ENCODE data around the gene CIBAR2.

Gene CIBAR2

GRCh38 chr16:85110105-85110504 lies 2.2 kb downstream of the CIBAR2 start:
- H3K4me3 ChIP-seq (ENCODE audit: low read depth, low read length), result no peak overlapping the region
- H3K4me1 ChIP-seq (ENCODE audit: control insufficient read depth, insufficient read depth, low read length), result peaks cover 4% of the 10 kb centered on the region; the same call in 1 of the 2 replicates
- no peaks in the 10 kb centered on the region for H3K9me3 ChIP-seq (ENCODE audit: control insufficient read depth, insufficient read depth, low read length)
- no peaks in the 10 kb centered on the region for H3K36me3 ChIP-seq (ENCODE audit: control insufficient read depth, insufficient read depth, low read length)
- H3K27ac ChIP-seq (ENCODE audit: low read depth, low read length), result no peak overlapping the region
- no peak overlapping the region for H3K9ac ChIP-seq (ENCODE audit: low read depth, low read length)
- no peaks in the 10 kb centered on the region for H3K27me3 ChIP-seq (ENCODE audit: control insufficient read depth, insufficient read depth, low read length)

GRCh38 chr16:85107532-85107931 lies 4.7 kb downstream of the CIBAR2 start:
- no peaks in the 10 kb centered on the region for H3K9me3 ChIP-seq (ENCODE audit: control insufficient read depth, insufficient read depth, low read length)
- no peaks in the 10 kb centered on the region for H3K36me3 ChIP-seq (ENCODE audit: control insufficient read depth, insufficient read depth, low read length)
- H3K9ac ChIP-seq (ENCODE audit: low read depth, low read length), result no peak overlapping the region
- no peaks in the 10 kb centered on the region for H3K4me1 ChIP-seq (ENCODE audit: control insufficient read depth, insufficient read depth, low read length)
- no peak overlapping the region for H3K4me3 ChIP-seq (ENCODE audit: low read depth, low read length)
- no peaks in the 10 kb centered on the region for H3K27me3 ChIP-seq (ENCODE audit: control insufficient read depth, insufficient read depth, low read length)
- H3K27ac ChIP-seq (ENCODE audit: low read depth, low read length), result no peak overlapping the region

DNA sequence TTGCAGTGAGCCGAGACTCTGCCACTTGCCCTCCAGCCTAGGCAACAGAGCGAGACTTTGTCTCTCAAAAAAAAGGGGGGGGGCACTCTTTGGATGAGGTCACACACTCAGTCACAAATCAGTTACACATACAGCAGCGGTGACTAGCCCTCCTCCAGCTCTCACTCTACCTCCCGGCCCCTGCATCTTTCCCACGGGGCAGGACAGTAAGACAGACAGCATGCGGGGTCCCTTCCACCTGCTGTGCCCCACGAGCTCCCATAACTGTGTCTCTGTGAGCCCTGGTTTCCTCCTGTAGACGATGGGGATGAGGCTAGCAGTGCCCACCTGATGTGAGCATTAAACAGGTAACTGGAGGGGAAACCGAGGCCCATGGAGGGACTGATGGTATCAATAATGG lies 5.2 kb downstream of the CIBAR2 start:
- Histone ChIP-seq H3K4me3 (ENCODE audit: low read depth, low read length) (no peak overlapping the region), H3K36me3 (ENCODE audit: control insufficient read depth, insufficient read depth, low read length) (no peaks in the 10 kb centered on the region), H3K27ac (ENCODE audit: low read depth, low read length) (no peak overlapping the region), H3K4me1 (ENCODE audit: control insufficient read depth, insufficient read depth, low read length) (no peaks in the 10 kb centered on the region), H3K9ac (ENCODE audit: low read depth, low read length) (no peak overlapping the region), H3K9me3 (ENCODE audit: control insufficient read depth, insufficient read depth, low read length) (no peaks in the 10 kb centered on the region), H3K27me3 (ENCODE audit: control insufficient read depth, insufficient read depth, low read length) (no peaks in the 10 kb centered on the region)

- Histone ChIP-seq H3K4me3 (ENCODE audit: low read depth, low read length) (no peak overlapping the region), H3K9me3 (ENCODE audit: control insufficient read depth, insufficient read depth, low read length) (no peaks in the 10 kb centered on the region), H3K4me1 (ENCODE audit: control insufficient read depth, insufficient read depth, low read length) (no peaks in the 10 kb centered on the region), H3K27me3 (ENCODE audit: control insufficient read depth, insufficient read depth, low read length) (no peaks in the 10 kb centered on the region), H3K36me3 (ENCODE audit: control insufficient read depth, insufficient read depth, low read length) (no peaks in the 10 kb centered on the region), H3K9ac (ENCODE audit: low read depth, low read length) (no peak overlapping the region), H3K27ac (ENCODE audit: low read depth, low read length) (no peak overlapping the region)
Observed at GRCh38 chr16:85105475-85105874, 6.8 kb downstream of the CIBAR2 start.

- Histone ChIP-seq H3K4me1 (ENCODE audit: control insufficient read depth, insufficient read depth, low read length) (no peaks in the 10 kb centered on the region), H3K9ac (ENCODE audit: low read depth, low read length) (no peak overlapping the region), H3K36me3 (ENCODE audit: control insufficient read depth, insufficient read depth, low read length) (no peaks in the 10 kb centered on the region), H3K27me3 (ENCODE audit: control insufficient read depth, insufficient read depth, low read length) (no peaks in the 10 kb centered on the region), H3K4me3 (ENCODE audit: low read depth, low read length) (no peak overlapping the region), H3K27ac (ENCODE audit: low read depth, low read length) (no peak overlapping the region), H3K9me3 (ENCODE audit: control insufficient read depth, insufficient read depth, low read length) (no peaks in the 10 kb centered on the region)
Observed at GRCh38 chr16:85104821-85105391, 7.4 kb downstream of the CIBAR2 start.

DNA sequence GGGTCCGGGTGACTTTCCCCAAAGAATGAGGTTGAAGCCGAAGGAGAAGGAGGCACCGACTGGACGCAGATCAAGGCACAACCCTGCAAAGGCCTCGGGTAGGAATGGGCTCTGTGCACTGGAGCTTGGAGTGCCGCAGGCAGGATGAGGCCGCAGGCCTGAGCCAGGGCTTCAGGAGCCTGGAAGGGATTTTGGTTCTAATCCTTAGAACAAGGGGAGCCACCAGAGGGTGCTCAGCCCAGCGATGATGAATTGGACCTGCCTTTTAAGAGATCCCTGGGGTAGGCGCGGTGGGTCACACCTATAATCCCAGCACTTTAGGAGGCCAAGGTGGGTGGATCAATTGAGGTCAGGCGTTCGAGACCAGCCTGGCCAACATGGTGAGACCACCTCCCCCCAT lies 8.1 kb downstream of the CIBAR2 start:
- H3K9me3 ChIP-seq (ENCODE audit: control insufficient read depth, insufficient read depth, low read length), result no peaks in the 10 kb centered on the region
- no peak overlapping the region for H3K9ac ChIP-seq (ENCODE audit: low read depth, low read length)
- H3K4me1 ChIP-seq (ENCODE audit: control insufficient read depth, insufficient read depth, low read length), result no peaks in the 10 kb centered on the region
- H3K27me3 ChIP-seq (ENCODE audit: control insufficient read depth, insufficient read depth, low read length), result no peaks in the 10 kb centered on the region
- H3K27ac ChIP-seq (ENCODE audit: low read depth, low read length), result no peak overlapping the region
- H3K4me3 ChIP-seq (ENCODE audit: low read depth, low read length), result no peak overlapping the region
- no peaks in the 10 kb centered on the region for H3K36me3 ChIP-seq (ENCODE audit: control insufficient read depth, insufficient read depth, low read length)

GRCh38 chr16:85103114-85104079 lies 8.9 kb downstream of the CIBAR2 start:
- Histone ChIP-seq H3K4me1 (ENCODE audit: control insufficient read depth, insufficient read depth, low read length) (no peaks in the 10 kb centered on the region), H3K36me3 (ENCODE audit: control insufficient read depth, insufficient read depth, low read length) (no peaks in the 10 kb centered on the region), H3K4me3 (ENCODE audit: low read depth, low read length) (no peak overlapping the region), H3K9ac (ENCODE audit: low read depth, low read length) (no peak overlapping the region), H3K27ac (ENCODE audit: low read depth, low read length) (no peak overlapping the region), H3K9me3 (ENCODE audit: control insufficient read depth, insufficient read depth, low read length) (no peaks in the 10 kb centered on the region), H3K27me3 (ENCODE audit: control insufficient read depth, insufficient read depth, low read length) (no peaks in the 10 kb centered on the region)

- Histone ChIP-seq H3K9ac (ENCODE audit: low read depth, low read length) (no peak overlapping the region), H3K27ac (ENCODE audit: low read depth, low read length) (no peak overlapping the region), H3K9me3 (ENCODE audit: control insufficient read depth, insufficient read depth, low read length) (no peaks in the 10 kb centered on the region), H3K4me1 (ENCODE audit: control insufficient read depth, insufficient read depth, low read length) (no peaks in the 10 kb centered on the region), H3K4me3 (ENCODE audit: low read depth, low read length) (no peak overlapping the region), H3K27me3 (ENCODE audit: control insufficient read depth, insufficient read depth, low read length) (no peaks in the 10 kb centered on the region), H3K36me3 (ENCODE audit: control insufficient read depth, insufficient read depth, low read length) (no peaks in the 10 kb centered on the region)
Observed at GRCh38 chr16:85101956-85102630, 10.2 kb downstream of the CIBAR2 start.

- H3K4me3 ChIP-seq (ENCODE audit: low read depth, low read length), result no peak overlapping the region
- no peaks in the 10 kb centered on the region for H3K9me3 ChIP-seq (ENCODE audit: control insufficient read depth, insufficient read depth, low read length)
- no peak overlapping the region for H3K9ac ChIP-seq (ENCODE audit: low read depth, low read length)
- no peaks in the 10 kb centered on the region for H3K27me3 ChIP-seq (ENCODE audit: control insufficient read depth, insufficient read depth, low read length)
- H3K27ac ChIP-seq (ENCODE audit: low read depth, low read length), result no peak overlapping the region
- H3K4me1 ChIP-seq (ENCODE audit: control insufficient read depth, insufficient read depth, low read length), result no peaks in the 10 kb centered on the region
- H3K36me3 ChIP-seq (ENCODE audit: control insufficient read depth, insufficient read depth, low read length), result no peaks in the 10 kb centered on the region
Observed at GRCh38 chr16:85100265-85100664, 12.0 kb downstream of the CIBAR2 start.

- Histone ChIP-seq H3K27me3 (ENCODE audit: control insufficient read depth, insufficient read depth, low read length) (no peaks in the 10 kb centered on the region), H3K36me3 (ENCODE audit: control insufficient read depth, insufficient read depth, low read length) (no peaks in the 10 kb centered on the region), H3K4me3 (ENCODE audit: low read depth, low read length) (no peak overlapping the region), H3K9ac (ENCODE audit: low read depth, low read length) (no peak overlapping the region), H3K4me1 (ENCODE audit: control insufficient read depth, insufficient read depth, low read length) (no peaks in the 10 kb centered on the region), H3K27ac (ENCODE audit: low read depth, low read length) (no peak overlapping the region), H3K9me3 (ENCODE audit: control insufficient read depth, insufficient read depth, low read length) (no peaks in the 10 kb centered on the region)
Observed at GRCh38 chr16:85098565-85098964, 13.7 kb downstream of the CIBAR2 start.

DNA sequence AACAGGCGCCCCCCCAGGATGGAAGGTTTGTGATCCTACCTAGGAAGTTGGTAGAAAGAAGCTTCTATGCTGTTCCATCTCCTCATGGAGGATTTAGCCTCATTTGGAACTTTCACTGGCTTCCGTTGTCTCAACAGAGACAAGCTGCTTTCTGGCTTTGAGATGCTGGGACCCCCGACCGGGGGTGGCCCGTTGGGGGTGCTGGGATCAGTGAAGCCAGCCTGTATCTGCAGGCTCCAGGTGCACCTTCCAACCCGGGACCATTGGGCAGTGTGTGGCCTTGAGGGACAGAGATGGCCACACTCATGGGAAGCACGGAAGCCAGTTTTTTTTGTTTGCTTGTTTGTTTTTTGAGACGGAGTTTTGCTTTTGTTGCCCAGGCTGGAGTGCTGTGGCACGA lies 15.4 kb downstream of the CIBAR2 start:
- no peak overlapping the region for H3K9ac ChIP-seq (ENCODE audit: low read depth, low read length)
- no peaks in the 10 kb centered on the region for H3K27me3 ChIP-seq (ENCODE audit: control insufficient read depth, insufficient read depth, low read length)
- no peaks in the 10 kb centered on the region for H3K36me3 ChIP-seq (ENCODE audit: control insufficient read depth, insufficient read depth, low read length)
- no peaks in the 10 kb centered on the region for H3K4me1 ChIP-seq (ENCODE audit: control insufficient read depth, insufficient read depth, low read length)
- no peak overlapping the region for H3K4me3 ChIP-seq (ENCODE audit: low read depth, low read length)
- no peaks in the 10 kb centered on the region for H3K9me3 ChIP-seq (ENCODE audit: control insufficient read depth, insufficient read depth, low read length)
- no peak overlapping the region for H3K27ac ChIP-seq (ENCODE audit: low read depth, low read length)

Measured in HUES48 (cell line).